Transverse colon (tissue), 4 donors: Measurements from ENCODE around the gene TMEM164. TPM values are rescaled to one million over a fixed set of nuclear protein-coding genes. Genes with fewer than 3 reads are reported as not detected.

Source experiments
- DNase-seq: peaks from one replicate; pipeline ENCODE4 v3.0.0-alpha.2; 2019
- H3K27ac ChIP-seq, 4 donors: fragments of 200-600 bp; sonication (generic); 2 replicates each; pipeline ENCODE4 v1.5.1; 2016 to 2018; ENCODE audit warnings: inconsistent platforms in 4 of 4
- H3K27me3 ChIP-seq: fragments of 200-600 bp; sonication (generic); 2 replicates; pipeline ENCODE4 v1.5.1; 2017; ENCODE audit warnings: inconsistent platforms
- H3K36me3 ChIP-seq, 4 donors: fragments of 200-600 bp; sonication (generic); 2 replicates each; pipeline ENCODE4 v1.5.1; 2017 to 2019; ENCODE audit warnings: inconsistent platforms in 4 of 4
- H3K4me1 ChIP-seq, 4 donors: fragments of 200-600 bp; sonication (generic); 2 replicates each; pipeline ENCODE4 v1.5.1; 2017 to 2020; ENCODE audit warnings: inconsistent platforms in 4 of 4
- H3K4me3 ChIP-seq, 4 donors: fragments of 200-600 bp; sonication (generic); 1 replicate in 1 of 4; 2 replicates in 3 of 4; pipeline versions ENCODE4 v1.5.1 to v1.6.1; 2017 to 2019; ENCODE audit warnings: inconsistent platforms in 4 of 4
- H3K9me3 ChIP-seq, 2 donors: fragments of 200-600 bp; sonication (generic); 2 replicates each; pipeline ENCODE4 v1.5.1; 2017 to 2019; ENCODE audit warnings: inconsistent platforms in 2 of 2
- CTCF ChIP-seq, 5 experiments: fragments of 200-600 bp in 3 of 5; fragments of 450-650 bp in 2 of 5; sonication (generic) in 3 of 5; IDR thresholded peaks; 1 replicate in 2 of 5; 2 replicates in 3 of 5; pipeline ENCODE4 v1.5.1; 2016 to 2017; ENCODE audit warnings: antibody characterized with exemption in 5 of 5, inconsistent platforms in 3 of 5, mild to moderate bottlenecking in 2 of 5, moderate library complexity in 1 of 5
- EP300 ChIP-seq: sonication (generic); formaldehyde crosslinking; IDR thresholded peaks from one replicate; pipeline ENCODE4 v1.6.1; 2017; ENCODE audit warnings: antibody characterized with exemption, low read depth
- POLR2A ChIP-seq: fragments of 450-650 bp; IDR thresholded peaks from one replicate; pipeline ENCODE4 v1.6.1; 2016; ENCODE audit warnings: antibody characterized with exemption, mild to moderate bottlenecking, moderate library complexity
- POLR2AphosphoS5 ChIP-seq, 3 donors: sonication (generic); formaldehyde crosslinking; IDR thresholded peaks; one replicate each; pipeline ENCODE4 v1.6.1; 2016; ENCODE audit warnings: antibody characterized with exemption in 3 of 3
- WGBS, 2 donors: methylation state at CpG; one replicate each; pipeline ENCODE4 v1.1.5; 2018; ENCODE audit warnings: low coverage in 1 of 2; 5-methylcytosine and 5-hydroxymethylcytosine counted together
- in situ Hi-C, 4 donors: fragments of 200-750 bp; cut with MboI; loops; one replicate each; pipeline versions ENCODE4 v1.15.0 to v1.15.1; 2017; ENCODE audit warnings: low sequenced_read_pairs in 3 of 4, low pct_ligation_motif_present in 1 of 4, low pct_unique_long_range_greater_than_20kb in 1 of 4
- intact Hi-C: fragments of 100-400 bp; cut with DNase I; formaldehyde crosslinking; loops from one replicate; pipeline ENCODE4 v1.15.1; 2023; ENCODE audit warnings: low total_unique reads
- total RNA-seq, 4 donors: library from RNA; depleted of rRNA; stranded (reverse); fragments of >200 nt; gene quantifications; one replicate each; pipeline ENCODE4 v1.1.0, GENCODE V29; 2016

TMEM164 gene
- total RNA-seq, 4 donors from 2014 or later = 19.5 to 112 (median 91.3) TPM

GRCh38 chrX:110043506-110043905, 40.6 kb downstream of the TMEM164 start:
- in situ Hi-C loops (no loop called here), intact Hi-C loops (no loop called here)
- WGBS, 2 donors = 26 to 29% methylated on average over 1 to 2 of the region's 2 CpGs
- TF ChIP-seq POLR2A = no peak
- no peak for TF ChIP-seq POLR2AphosphoS5 (IDR thresholded peaks at IDR 0.05)
- no peak for TF ChIP-seq CTCF (IDR thresholded peaks at IDR 0.05)
- no peak for TF ChIP-seq EP300
- Histone ChIP-seq H3K27ac (no peak overlapping the region), H3K9me3 (no peaks in the 10 kb centered on the region), H3K4me3 (no peak overlapping the region), H3K4me1 (peaks cover 0 to 2% (median 0%) of the 10 kb centered on the region in 4 donors), H3K27me3 (no peaks in the 10 kb centered on the region), H3K36me3 (no peaks in the 10 kb centered on the region)
- no peak for DNase-seq

DNA sequence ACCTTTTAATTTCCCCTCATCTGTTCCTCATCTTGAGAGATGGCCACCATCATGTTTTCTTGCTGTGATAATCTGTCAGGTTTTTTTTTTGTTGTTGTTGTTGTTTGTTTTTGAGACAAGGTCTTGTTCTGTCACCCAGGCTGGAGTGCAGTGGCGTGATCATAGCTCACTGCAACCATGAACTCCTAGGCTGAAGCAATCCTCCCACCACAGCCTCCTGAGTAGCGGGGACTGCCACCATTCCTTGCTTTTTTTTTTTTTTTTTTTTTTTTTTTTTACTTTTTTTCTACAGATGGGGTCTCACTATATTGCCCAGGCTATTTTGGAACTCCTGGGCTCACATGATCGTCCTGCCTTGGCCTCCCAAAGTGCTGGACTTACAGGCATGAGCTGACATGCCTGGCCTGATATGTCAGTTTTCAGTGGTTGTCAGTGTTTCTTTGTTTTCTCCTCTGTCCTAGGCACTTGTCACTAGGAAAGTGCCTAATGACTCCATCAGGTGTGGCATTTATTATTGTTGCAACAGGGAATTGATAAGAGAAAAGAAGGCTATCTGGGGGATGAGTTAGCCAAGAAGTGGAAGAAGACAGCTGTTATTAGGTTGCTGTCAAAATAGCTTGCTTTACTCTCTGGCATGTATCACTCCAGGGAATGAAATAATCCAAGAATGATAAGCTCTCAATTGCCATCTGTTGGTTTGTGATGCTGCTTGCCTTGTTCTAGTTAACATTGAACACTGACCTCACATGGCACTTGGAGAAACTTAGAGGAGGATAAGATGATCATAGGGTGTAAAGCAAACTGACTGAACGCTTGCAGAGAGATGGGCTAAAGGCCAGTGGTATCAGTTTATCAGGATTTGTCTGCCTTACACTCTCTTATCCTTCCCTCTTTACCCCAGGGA, 41.7 kb downstream of the TMEM164 start:
- intact Hi-C loops (no loop called here), in situ Hi-C loops (no loop called here)
- no peaks in the 10 kb centered on the region for H3K36me3 ChIP-seq
- no peak overlapping the region for H3K4me3 ChIP-seq
- no peaks in the 10 kb centered on the region for H3K9me3 ChIP-seq
- DNase-seq = no peak
- peaks cover 0 to 2% (median 0%) of the 10 kb centered on the region in 4 donors for H3K4me1 ChIP-seq
- no peaks in the 10 kb centered on the region for H3K27me3 ChIP-seq
- H3K27ac ChIP-seq = no peak overlapping the region
- WGBS, 2 donors = 59 to 100% methylated on average over 2 to 4 of the region's 4 CpGs
- TF ChIP-seq POLR2A (no peak), POLR2AphosphoS5 (IDR thresholded peaks at IDR 0.05) (no peak)

DNA sequence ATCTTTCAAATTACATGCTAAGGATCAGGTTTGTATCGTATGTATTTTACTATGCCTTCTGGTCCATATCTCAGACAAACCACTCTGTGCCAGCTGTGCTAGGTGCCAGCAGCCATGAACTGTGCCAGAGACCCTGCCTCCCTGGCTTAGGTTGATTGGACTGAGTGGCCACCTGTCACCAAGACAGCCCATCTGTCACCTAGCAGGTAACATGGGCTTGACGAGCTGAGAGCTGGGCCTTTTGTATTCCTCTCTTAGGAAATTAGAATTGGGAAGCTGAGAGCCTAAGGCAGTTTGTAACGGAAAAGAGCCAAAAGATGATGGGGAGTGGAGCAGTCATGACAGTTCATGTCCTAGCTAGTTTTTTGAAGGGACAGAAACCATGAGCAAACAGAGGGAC, 42.5 kb downstream of the TMEM164 start:
- H3K9me3 ChIP-seq = no peaks in the 10 kb centered on the region
- H3K27ac ChIP-seq = no peak overlapping the region
- in situ Hi-C loops = no loop called here
- no peaks in the 10 kb centered on the region for H3K36me3 ChIP-seq
- peaks cover 0 to 2% (median 0%) of the 10 kb centered on the region in 4 donors for H3K4me1 ChIP-seq
- TF ChIP-seq CTCF (IDR thresholded peaks at IDR 0.05) = no peak
- TF ChIP-seq POLR2AphosphoS5 (IDR thresholded peaks at IDR 0.05) = no peak
- no peak for TF ChIP-seq EP300
- TF ChIP-seq POLR2A = no peak
- H3K4me3 ChIP-seq = no peak overlapping the region
- no peak for DNase-seq
- intact Hi-C loops = no loop called here
- H3K27me3 ChIP-seq = no peaks in the 10 kb centered on the region
- WGBS, 2 donors = 81% methylated on average over 3 of the region's 3 CpGs; no CpG with 5 or more reads in 1 of the 2 donors

- in situ Hi-C loops = no loop called here
- Histone ChIP-seq H3K9me3 (no peaks in the 10 kb centered on the region), H3K27me3 (no peaks in the 10 kb centered on the region), H3K36me3 (no peaks in the 10 kb centered on the region), H3K4me3 (no peak overlapping the region), H3K27ac (no peak overlapping the region), H3K4me1 (peaks cover 0 to 2% (median 0%) of the 10 kb centered on the region in 4 donors)
- DNase-seq = no peak
- TF ChIP-seq POLR2A = no peak
- no peak for TF ChIP-seq CTCF (IDR thresholded peaks at IDR 0.05)
- TF ChIP-seq POLR2AphosphoS5 (IDR thresholded peaks at IDR 0.05) = no peak
- no peak for TF ChIP-seq EP300
- intact Hi-C loops = no loop called here
- WGBS, 2 donors = 53 to 70% methylated on average over 2 to 4 of the region's 4 CpGs
Measured at GRCh38 chrX:110046001-110046400, 43.1 kb downstream of the TMEM164 start.
